ELR (cell line): ENCODE data around the gene FOXC2.
"Not testable (repeated sequence)": the region's sequence is repeated elsewhere in the genome, so short reads cannot be mapped to it uniquely, and the experiment has no call there.

Experiments used
- DNase-seq: peaks from one replicate; pipeline ENCODE4 v3.0.0-alpha.2; 2015; ENCODE audit warnings: low read depth

Gene FOXC2

DNA sequence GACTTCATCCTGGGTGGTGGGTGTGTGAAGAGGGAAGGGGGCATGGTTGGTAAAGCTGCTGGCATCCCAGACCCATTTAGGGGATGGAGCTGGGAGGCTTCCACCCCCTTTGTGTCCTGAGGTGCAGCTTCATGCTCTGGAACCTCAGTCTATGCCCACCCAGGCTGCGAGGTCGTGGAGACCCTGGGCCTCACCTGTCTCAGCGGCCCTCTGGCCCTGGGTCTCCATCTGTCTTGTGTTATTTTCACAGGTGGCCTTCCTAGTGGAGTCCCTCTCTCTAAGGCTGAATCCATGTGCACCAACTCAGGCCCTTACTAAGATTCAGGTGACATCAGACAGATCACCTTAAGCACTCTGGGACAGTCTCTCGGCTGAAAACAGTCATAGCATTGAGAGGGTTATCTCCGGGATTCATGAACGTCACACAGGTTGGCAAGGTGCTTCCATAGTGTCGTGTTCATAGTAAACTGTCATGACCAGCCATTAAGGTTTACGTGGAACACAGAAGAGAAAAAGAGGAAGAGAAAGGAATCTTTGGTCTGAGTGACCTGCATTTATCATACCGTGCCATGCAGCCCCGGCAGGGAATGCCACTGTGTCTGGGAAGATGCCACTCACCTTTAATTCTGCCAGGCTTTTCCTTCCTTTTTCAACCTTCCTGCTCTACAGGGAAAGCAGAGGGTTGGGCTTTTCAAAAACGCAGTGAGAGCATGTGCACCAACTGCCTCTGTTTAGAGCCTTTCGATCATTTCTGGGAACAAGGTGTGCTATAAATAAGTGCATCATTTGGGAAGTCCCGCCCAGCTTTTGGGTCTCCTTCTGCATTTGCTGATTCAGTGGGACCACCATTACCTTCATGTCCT lies 7.2 kb downstream of the FOXC2 start:
- no peak for DNase-seq

DNA sequence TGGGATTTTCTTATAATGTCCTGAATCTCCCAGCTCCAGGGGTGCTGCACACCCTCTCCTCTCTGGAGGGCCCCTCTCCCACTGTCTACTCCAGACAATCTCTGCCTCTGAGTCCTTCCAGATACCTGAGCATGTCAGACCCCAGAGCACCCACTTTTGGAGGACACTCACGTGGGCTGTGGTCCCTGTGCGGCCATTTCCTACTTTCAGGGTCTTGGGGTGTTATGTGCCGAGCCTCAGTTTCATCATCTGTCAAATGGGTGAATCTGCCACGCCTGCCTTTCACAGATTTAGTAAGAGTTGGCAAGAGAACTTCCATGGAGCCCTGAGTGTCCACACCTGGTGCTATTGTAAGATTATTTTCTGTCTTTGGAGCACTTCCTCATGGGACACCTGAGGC lies 8.0 kb downstream of the FOXC2 start:
- DNase-seq = no peak

DNA sequence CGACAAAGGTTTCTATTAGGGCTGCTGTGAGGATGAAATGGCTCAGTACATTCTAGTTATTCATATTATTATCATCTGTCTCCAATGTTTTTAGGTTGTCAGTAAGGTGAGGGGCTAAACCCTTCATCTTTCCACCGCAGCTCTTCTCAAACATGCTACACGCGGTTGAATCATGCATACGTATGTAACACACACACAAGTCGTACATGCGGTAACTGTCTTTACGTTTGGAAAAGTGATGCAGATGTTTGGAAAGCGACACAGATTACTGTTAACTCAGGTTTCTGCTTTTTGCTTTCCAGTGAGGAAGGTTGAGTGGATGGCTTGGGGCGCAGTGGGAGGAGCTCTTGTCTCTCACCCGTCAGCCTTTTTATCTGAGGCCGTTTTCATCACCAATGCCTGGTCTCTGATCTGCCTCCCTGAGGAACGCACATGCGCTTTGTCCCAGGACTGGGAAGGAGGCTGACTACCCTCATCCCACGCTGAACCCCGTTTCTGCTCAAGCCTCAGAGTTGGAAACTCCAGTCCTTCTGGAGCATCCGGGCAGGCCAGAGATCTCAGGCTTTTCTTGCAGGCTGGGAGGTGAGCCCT lies 8.6 kb downstream of the FOXC2 start:
- peak; percentile 38 for DNase-seq

DNA sequence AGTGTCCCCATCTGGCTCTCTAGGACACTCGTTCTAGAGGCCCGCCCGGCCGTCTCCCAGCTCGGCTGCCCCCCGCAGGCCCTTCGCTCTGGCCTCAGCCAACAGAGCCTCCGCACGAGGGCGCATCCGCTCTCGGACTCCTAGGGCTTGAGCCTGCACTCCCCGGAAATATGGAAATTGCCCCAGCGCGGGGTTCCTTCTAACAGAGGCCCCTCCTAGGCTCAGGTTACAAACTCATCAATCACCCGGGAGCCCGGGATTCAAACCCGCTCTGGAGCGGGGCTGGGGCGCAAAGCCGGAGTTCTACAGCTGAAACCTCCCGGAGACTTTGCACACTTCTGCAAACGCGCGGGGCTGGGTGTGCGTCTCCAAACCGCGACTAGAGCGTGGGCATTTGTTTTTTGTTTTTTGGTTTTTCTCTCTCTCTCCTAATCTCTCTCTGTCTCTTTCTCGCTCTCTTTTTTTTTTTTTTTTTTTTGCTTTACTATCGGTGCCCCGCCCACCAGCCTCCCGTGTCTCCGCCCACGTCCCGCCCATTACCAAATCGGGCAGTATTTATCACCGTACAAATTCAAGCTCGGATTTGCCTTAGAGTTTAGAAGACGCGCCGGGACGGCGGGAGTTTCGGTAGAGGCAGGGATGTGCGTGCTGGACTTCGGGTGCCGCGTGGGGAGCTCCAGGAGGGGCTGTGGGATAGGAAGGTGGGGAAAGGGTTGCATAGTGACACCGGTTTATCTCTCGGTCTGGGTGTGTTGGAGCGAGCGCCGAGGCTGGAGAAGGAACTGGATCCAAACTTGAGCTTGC lies 9.3 kb downstream of the FOXC2 start:
- DNase-seq = peak; percentile 98

DNA sequence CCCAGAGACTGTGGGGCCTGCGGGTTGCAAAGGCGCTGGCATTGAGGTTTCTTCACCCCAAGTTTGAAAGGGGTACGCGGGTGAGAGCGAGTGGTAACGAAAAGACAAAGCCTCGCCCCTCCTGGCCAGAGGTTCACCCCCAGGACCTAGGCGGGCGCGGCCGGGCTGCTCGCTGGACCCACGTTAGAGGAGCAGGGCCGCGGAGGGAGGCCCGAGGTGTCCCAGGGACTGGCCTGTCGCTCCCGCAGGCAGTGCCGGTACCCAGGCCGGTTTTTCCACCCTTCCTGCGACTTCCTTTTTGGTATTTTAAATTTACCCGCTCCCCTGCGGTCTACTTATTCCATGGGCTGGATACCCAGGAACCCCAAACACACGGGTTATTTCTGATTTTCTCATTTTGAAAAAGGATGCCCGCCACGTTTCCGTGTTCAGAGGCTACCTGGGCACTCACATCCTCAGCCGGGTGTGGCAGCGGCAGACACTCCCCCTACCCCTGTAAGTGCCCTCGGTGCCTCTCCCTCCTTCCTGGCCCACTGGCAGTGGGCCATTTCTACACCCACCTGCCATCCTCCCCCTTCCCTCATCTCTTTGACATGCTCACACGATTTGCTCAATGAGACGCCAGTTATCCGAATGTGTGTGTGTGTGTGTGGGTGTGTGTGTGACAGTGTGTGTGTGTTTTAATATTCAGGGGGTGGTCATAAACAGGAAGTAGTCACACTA lies 10.1 kb downstream of the FOXC2 start:
- peak; percentile 59 for DNase-seq

DNA sequence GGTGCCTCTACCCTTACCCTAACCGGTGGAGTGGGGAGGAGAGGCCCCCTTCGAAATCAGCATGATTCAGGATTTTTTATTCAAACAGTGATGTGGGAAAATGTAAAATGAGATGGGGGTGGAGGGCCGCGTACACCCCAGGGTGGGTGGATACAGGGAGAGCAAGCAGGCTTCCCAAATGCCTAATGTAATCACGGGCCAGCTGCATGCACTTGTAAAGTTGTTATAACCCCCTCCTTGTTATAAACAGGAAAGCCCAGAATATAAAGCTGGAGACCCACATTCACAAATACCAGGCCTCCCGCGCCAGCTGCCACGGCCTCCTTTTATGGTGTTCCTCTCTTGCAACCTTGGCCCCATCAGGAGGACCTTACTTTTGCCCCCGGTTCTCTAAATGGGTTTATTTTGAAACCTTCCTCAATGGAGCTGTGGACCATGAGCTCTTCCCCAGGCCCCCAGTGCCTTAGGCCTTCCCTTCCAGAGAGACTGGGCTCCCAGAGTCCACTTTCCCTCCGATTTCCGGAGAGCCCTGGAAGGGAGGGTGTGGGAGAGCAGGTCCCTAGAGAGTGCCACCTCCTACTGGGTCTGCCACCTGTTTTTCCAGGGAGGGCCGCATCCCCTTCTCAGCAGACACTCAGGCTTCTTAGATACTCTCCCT lies 10.8 kb downstream of the FOXC2 start:
- DNase-seq = peak; percentile 52

DNA sequence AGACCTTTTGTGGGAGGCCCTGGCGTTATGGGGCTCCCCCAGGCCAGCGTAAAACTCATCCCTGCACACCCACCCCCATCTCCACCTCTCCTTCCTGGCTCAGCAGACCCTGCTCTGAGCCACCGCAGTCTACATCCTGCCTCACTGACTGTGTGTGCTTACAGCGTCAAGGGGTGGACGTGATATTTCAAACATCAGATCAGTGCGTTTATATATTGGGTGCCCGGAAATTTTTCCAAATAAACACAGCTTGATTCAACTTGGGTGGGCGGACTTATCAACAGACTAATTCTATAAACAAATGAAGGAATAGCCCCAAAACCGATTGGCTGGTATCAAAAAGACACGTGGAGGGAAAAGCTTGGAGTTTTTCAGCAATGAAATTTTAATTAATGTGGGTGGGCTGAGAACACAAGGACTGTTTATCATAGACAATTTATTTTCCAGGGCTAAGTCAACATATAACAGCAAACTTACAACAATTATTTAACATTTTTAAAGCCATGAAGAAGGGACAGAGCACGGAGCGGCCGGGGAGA lies 11.5 kb downstream of the FOXC2 start, which contains the start of gene FOXL1:
Gene FOXL1, plus strand, starts transcription at position 489 of the 539 bp plus-strand sequence. CDS start 175 bp downstream, outside the sequence.
- DNase-seq = peak; percentile 92

DNA sequence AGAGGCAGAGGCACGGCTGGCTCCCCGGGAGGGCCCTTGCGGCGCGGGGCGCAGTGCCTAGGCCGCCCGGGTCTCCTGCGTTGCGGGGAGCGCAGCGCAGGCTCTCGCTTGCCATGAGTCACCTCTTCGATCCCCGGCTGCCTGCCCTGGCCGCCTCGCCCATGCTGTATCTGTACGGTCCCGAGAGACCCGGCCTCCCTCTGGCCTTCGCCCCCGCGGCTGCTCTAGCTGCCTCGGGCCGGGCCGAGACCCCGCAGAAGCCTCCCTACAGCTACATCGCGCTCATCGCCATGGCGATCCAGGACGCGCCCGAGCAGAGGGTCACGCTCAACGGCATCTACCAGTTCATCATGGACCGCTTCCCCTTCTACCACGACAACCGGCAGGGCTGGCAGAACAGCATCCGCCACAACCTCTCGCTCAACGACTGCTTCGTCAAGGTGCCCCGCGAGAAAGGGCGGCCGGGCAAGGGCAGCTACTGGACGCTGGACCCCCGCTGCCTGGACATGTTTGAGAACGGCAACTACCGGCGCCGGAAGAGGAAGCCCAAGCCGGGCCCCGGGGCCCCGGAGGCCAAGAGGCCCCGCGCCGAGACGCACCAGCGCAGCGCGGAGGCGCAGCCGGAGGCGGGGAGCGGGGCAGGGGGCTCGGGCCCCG lies 12.1 kb downstream of the FOXC2 start:
- DNase-seq = peak; percentile 87

DNA sequence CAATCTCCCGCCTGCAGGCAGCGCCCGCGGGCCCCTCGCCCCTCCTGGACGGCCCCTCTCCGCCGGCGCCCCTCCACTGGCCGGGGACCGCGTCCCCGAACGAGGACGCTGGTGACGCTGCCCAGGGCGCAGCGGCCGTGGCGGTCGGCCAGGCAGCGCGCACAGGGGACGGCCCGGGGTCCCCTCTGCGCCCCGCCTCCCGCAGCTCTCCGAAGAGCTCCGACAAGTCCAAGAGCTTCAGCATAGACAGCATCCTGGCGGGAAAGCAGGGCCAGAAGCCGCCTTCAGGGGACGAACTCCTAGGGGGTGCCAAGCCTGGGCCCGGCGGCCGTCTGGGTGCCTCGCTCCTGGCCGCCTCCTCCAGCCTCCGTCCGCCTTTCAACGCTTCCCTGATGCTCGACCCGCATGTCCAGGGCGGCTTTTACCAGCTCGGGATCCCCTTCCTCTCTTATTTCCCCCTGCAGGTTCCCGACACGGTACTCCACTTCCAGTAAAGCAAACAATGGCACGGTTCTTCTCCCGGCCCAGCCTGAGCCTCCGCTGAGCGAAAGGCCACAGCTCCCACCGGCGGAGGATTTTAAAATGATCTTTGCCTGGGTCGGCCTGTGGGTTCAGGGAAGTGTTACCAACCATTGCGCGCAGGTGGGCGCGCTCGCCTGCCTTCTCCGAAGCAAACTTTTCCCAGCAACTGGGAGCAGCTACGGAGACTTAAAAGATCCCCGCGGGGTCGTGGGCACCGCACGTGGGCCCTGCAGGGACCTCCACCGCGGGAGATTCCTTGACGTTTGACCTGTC lies 12.8 kb downstream of the FOXC2 start:
- peak; percentile 59 for DNase-seq

DNA sequence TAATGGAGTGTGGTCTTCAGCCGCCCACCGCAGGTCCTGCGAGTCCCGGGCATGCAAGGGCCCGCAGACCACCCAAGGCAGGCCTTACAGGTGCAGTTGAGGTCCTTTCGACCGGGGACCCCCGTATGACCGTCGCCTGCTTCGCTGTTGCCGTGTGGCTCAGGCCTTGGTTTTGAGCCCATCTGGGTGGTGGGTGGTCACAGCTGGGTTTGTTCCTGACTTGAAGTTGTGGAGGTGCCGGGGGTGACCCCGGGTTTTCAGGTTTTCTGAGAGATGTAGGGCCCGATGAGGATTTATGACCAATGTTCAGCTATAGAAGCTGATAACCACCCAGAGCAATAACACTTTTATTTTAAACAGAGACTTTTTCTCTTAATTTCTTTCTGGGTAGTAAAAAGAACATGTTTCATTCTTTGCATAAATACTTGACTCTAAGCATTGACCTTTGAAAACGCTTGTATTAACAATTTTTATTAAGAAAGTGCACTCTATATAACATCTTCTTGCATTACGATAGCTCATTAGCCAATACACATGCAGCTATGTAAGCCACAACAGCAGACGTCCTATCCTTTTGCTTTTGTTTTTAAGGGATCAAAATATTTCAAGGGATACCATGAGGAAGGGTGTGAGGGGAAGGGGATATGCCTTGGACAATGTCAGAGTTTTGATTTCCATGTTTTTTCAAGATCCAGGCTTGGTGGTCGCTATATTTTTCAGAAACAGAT lies 13.6 kb downstream of the FOXC2 start:
- peak; percentile 54 for DNase-seq

DNA sequence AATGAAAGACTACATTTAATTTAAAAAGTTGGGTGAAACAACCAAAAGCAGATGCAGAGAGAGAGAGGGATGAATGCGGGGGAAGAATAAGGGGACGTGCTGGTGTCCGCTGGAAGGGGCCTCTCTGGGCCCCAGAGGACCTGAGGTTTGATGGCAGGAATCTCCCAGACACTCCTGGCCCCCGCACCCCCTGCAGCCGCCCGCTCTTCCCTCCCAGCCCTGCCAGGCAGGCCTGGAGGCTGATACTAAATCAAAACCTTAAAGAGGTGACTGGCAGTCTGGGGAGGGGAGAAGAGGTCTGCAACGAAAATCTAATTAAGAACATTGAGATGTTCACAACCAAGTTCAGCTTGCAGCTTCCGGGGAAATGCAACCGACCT lies 14.2 kb downstream of the FOXC2 start:
- no peak for DNase-seq

DNA sequence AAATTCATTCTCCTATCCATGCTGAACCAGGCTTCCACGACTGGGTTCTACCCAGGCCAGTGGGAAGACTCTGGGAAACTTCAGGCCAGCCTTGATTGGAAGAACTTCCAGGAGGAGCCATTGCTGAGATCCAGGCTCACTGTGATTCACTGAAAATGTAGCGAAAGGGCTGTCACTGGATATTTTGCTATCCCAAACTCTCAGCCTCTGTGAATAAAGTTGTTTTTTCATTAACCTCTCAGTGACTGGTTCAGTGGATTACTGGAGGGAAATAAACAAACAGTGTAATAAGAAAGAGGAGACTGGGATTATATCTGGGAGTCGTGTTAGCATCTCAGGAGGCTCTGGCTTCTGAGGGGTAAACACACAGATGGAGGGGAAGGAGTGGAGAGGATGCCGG lies 14.8 kb downstream of the FOXC2 start:
- DNase-seq = peak; percentile 52

DNA sequence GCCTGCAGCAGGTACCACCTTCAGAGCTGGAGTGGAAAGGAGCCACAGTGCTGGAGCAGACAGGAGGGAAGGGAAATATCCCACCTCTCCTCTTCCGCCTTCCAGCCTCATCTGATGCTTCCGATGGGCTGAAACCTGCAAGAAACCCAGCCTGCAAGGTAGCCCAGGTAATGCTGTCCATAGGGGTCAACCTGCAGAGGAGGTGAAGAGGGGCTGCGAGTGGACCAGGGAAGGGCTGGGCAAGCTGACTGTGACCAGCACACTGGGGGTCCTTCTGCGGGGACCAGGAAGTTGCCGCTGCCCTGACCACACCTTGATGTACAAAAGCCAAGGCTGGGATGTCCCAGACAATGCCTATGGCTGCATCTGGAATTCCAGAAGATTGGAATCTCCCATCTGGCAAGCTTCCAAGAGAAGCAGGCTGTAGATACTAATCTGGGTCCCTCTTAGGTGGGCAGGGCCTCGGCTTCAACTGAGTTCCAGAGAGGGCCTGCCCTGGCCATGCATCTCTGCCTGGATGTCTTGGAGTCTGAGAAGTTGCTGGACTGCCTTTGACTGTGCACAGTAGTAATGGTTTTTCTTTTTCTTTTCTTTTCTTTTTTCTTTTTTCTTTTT lies 17.5 kb downstream of the FOXC2 start:
- DNase-seq = peak; percentile 37

DNA sequence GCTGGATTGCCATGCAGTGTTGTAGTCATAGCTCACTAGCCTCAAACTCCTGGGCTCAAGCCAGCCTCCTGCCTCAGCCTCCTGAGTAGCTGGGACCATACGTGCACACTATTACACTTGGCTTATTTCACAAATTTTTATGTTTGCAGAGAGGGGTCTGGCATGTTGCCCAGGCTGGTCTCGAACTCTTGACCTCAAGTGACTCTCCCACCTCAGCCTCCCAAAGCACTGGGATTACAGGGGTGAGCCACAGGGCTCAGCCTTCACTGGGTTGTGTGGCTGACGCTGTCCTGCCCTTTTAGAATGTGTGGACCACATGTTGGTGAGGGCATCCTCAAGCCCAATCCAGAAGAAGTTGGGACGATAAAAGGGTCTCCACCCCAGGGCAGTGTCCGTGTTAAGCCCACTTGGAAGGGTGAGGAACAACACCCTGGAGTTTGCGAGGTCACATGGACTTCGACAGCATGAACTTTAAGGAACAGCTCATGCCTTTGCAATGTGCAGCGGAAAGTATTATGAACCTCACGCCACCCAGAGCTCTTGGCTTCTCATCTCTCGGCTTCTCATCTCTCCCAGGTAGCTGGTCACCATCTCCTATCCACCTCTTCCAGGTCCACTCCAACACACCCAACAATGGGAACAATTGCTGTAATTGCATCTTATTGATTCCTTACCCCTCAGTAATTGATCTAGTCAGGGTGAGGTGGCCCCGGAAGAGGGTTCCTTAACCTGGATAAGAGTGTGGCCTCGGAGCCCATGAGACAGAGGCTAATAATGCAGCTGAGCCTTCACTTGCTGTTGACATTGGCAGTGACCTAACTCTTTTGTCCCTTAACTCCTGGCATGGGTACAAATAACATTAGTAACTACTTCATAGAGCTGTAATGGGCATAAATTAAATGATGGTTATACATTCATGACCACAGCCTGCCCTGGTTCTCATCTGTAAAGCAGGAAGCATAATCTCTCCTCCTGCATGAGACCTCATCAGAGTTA lies 18.4 kb downstream of the FOXC2 start:
- peak; percentile 83 for DNase-seq

DNA sequence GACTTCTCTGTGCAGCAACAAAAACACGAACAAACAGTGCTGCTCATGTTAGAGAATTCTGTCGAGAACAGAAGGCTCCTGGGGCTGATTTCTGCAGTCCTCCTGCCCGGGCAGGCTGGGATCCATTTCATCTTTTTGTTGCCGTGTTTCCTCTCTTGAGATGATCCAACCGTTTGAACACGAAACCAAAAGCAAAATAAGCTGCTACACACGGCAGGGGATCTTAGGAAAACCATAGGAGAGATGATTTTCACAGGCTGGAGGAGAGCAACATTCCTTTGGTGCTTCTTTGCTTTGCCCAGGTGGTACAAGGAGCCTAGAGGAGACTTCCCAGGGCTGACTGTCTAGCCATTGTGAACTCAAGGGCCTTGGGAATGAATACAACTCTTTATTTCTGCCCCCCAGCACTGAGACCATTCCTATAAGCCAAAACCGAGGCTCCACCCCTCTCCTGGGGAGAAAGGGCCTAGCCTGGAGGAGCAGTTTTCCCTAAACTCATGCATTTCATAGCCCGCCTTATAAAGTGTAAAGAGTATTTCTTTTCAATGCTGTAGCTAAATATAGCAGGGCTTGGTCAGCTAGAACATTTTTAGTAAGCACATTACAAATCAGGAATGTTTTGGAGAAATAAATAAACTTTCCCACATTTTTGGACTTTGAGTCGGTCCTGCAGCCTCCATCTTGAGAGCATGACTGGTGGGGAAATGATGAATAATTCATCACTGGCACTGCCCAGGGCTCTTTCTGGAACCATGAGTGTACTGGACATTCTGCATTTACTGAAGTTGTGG lies 19.4 kb downstream of the FOXC2 start:
- DNase-seq = peak; percentile 95

DNA sequence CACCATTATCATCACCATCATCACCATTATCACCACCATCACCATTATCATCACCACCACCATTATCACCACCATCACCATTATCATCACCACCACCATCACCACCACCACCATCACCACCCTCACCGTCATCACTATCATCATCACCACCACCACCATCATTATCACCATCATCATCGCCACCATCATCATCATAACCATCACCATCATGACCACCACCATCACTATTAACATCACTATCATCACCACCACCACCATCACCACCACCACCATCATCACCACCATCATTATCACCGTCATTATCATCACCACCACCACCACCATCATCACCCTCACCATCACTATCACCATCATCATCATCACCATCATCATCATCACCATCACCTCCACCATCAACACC lies 20.9 kb downstream of the FOXC2 start:
- no peak for DNase-seq

DNA sequence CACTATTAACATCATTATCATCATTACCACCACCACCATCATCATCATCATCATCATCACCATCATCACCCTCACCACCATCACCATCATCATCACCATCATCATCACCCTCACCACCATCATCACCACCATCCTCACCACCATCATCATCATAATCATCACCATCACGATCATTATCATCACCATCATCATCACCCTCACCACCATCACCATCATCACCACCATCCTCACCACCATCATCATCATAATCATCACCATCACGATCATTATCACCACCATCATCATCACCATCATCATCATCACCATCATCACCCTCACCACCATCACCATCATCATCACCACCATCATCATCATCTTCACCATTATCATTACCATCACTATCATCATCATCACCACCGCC lies 21.3 kb downstream of the FOXC2 start:
- not testable (repeated sequence) for DNase-seq
